Activated CD4-positive, alpha-beta memory T cell treated with anti-CD3 and anti-CD28 coated beads, Interleukin-2, amount 10 ng/mL, durations not matched to agents 7 days and 5 days (primary cell): Measurements from ENCODE around the gene CACUL1. TPM values are rescaled to one million over a fixed set of nuclear protein-coding genes. Genes with fewer than 3 reads are reported as not detected.
"Not testable (repeated sequence)": the region's sequence is repeated elsewhere in the genome, so short reads cannot be mapped to it uniquely, and the experiment has no call there.

Experiments used
- CTCF ChIA-PET: fragments of 350-600 bp; sonication (Branson Sonifier 250); formaldehyde crosslinking; loops from one replicate; lab custom pipeline; 2021; ENCODE audit warnings: antibody characterized with exemption, inconsistent platforms; lab: Charles Lee
- POLR2A ChIA-PET: fragments of 350-600 bp; sonication (Branson Sonifier 250); formaldehyde crosslinking; loops from one replicate; lab custom pipeline; 2021; ENCODE audit warnings: antibody characterized with exemption; lab: Charles Lee
- DNase-seq: peaks from one replicate; pipeline ENCODE4 v3.0.0-alpha.2; 2020
- H3K27ac Mint-ChIP-seq: one replicate; pipeline ENCODE4 v1.8.0; 2021; ENCODE audit warnings: mild to moderate bottlenecking, mixed read lengths
- H3K27me3 Mint-ChIP-seq: one replicate; pipeline ENCODE4 v1.8.0; 2021; ENCODE audit warnings: mixed read lengths
- H3K36me3 Mint-ChIP-seq: one replicate; pipeline ENCODE4 v1.8.0; 2021; ENCODE audit warnings: low read depth, mixed read lengths
- H3K4me1 Mint-ChIP-seq: one replicate; pipeline ENCODE4 v1.8.0; 2021; ENCODE audit warnings: mixed read lengths
- H3K4me3 Mint-ChIP-seq: one replicate; pipeline ENCODE4 v1.8.0; 2021; ENCODE audit warnings: mild to moderate bottlenecking, mixed read lengths
- H3K9me3 Mint-ChIP-seq: one replicate; pipeline ENCODE4 v1.8.0; 2021; ENCODE audit warnings: mixed read lengths
- total RNA-seq, 2 experiments: library from RNA; stranded (reverse); gene quantifications; one replicate each; pipeline ENCODE4 v1.2.3, GENCODE V29; 2021

CACUL1 gene
- total RNA-seq, 2 experiments from 2014 or later, result 25.8 to 27.9 TPM

- POLR2A ChIA-PET, result interaction anchor here (1.1 kb wide), 1 partner anchor 10 kb away, joined by 3 read pairs; no protein-coding TSS in a partner anchor
- Mint-ChIP-seq H3K36me3 (peaks cover 24% of the 10 kb centered on the region), H3K27me3 (no peaks in the 10 kb centered on the region), H3K9me3 (no peaks in the 10 kb centered on the region), H3K4me1 (no peaks in the 10 kb centered on the region), H3K27ac (no peak overlapping the region), H3K4me3 (no peak overlapping the region)
- no peak for DNase-seq
- CTCF ChIA-PET, result no interaction called here
Observed at GRCh38 chr10:118689070-118689858, 65.5 kb downstream of the CACUL1 start.

GRCh38 chr10:118687472-118687871, 67.3 kb downstream of the CACUL1 start:
- no peak for DNase-seq
- Mint-ChIP-seq H3K4me1 (no peaks in the 10 kb centered on the region), H3K27ac (no peak overlapping the region), H3K4me3 (no peak overlapping the region), H3K36me3 (peaks cover 24% of the 10 kb centered on the region), H3K27me3 (no peaks in the 10 kb centered on the region), H3K9me3 (no peaks in the 10 kb centered on the region)
- ChIA-PET POLR2A (no interaction called here), CTCF (no interaction called here)

- Mint-ChIP-seq H3K4me1 (peaks cover 5% of the 10 kb centered on the region), H3K27ac (no peak overlapping the region), H3K4me3 (no peak overlapping the region), H3K9me3 (no peaks in the 10 kb centered on the region), H3K27me3 (no peaks in the 10 kb centered on the region), H3K36me3 (peaks cover 26% of the 10 kb centered on the region)
- POLR2A ChIA-PET, result interaction anchor here (1.2 to 1.4 kb wide), 2 partner anchors 8 to 16 kb away, joined by 3 read pairs; no protein-coding TSS in a partner anchor
- CTCF ChIA-PET, result no interaction called here
- DNase-seq, result no peak
Observed at GRCh38 chr10:118682533-118682932, 72.2 kb downstream of the CACUL1 start.

- CTCF ChIA-PET, result interaction anchor here (0.7 kb wide), 1 partner anchor 8 kb away, joined by 3 read pairs; no protein-coding TSS in a partner anchor
Observed at GRCh38 chr10:118680197-118680596, 74.6 kb downstream of the CACUL1 start.

GRCh38 chr10:118674226-118674919, 80.4 kb downstream of the CACUL1 start:
- Mint-ChIP-seq H3K27me3 (no peaks in the 10 kb centered on the region), H3K4me3 (no peak overlapping the region), H3K27ac (no peak overlapping the region), H3K36me3 (no peaks in the 10 kb centered on the region), H3K4me1 (peaks cover 2% of the 10 kb centered on the region), H3K9me3 (no peaks in the 10 kb centered on the region)
- no peak for DNase-seq
- ChIA-PET POLR2A (interaction anchor here (1.1 kb wide), 1 partner anchor 8 kb away, joined by 3 read pairs; no protein-coding TSS in a partner anchor), CTCF (interaction anchor here (0.9 to 1.3 kb wide), 2 partner anchors 80 to 106 kb away, joined by 3 read pairs; no protein-coding TSS in a partner anchor)

More at GRCh38 chr10:118680197-118680596, 74.6 kb downstream of the CACUL1 start:
- Mint-ChIP-seq H3K27me3 (no peaks in the 10 kb centered on the region), H3K9me3 (no peaks in the 10 kb centered on the region), H3K4me1 (peaks cover 5% of the 10 kb centered on the region), H3K27ac (no peak overlapping the region), H3K36me3 (peaks cover 13% of the 10 kb centered on the region), H3K4me3 (no peak overlapping the region)
- POLR2A ChIA-PET, result no interaction called here
- no peak for DNase-seq

GRCh38 chr10:118672766-118673715, 81.7 kb downstream of the CACUL1 start:
- H3K27me3 Mint-ChIP-seq, result no peaks in the 10 kb centered on the region
- peaks cover 3% of the 10 kb centered on the region for H3K4me1 Mint-ChIP-seq
- CTCF ChIA-PET, result interaction anchor here (0.5 kb wide), 1 partner anchor 21 kb away, joined by 3 read pairs; no protein-coding TSS in a partner anchor
- POLR2A ChIA-PET, result interaction anchor here (0.8 kb wide), 1 partner anchor 47 kb away, joined by 3 read pairs; no protein-coding TSS in a partner anchor
- no peaks in the 10 kb centered on the region for H3K36me3 Mint-ChIP-seq
- no peak overlapping the region for H3K4me3 Mint-ChIP-seq
- H3K27ac Mint-ChIP-seq, result no peak overlapping the region
- DNase-seq, result no peak
- H3K9me3 Mint-ChIP-seq, result no peaks in the 10 kb centered on the region

GRCh38 chr10:118672153-118672552, 82.6 kb downstream of the CACUL1 start:
- DNase-seq, result no peak
- H3K4me1 Mint-ChIP-seq, result peaks cover 3% of the 10 kb centered on the region
- H3K36me3 Mint-ChIP-seq, result no peaks in the 10 kb centered on the region
- no peak overlapping the region for H3K4me3 Mint-ChIP-seq
- no peak overlapping the region for H3K27ac Mint-ChIP-seq
- no peaks in the 10 kb centered on the region for H3K27me3 Mint-ChIP-seq
- CTCF ChIA-PET, result no interaction called here
- H3K9me3 Mint-ChIP-seq, result no peaks in the 10 kb centered on the region
- POLR2A ChIA-PET, result interaction anchor here (0.8 kb wide), 1 partner anchor 48 kb away, joined by 3 read pairs; no protein-coding TSS in a partner anchor

- H3K9me3 Mint-ChIP-seq, H3K4me3 Mint-ChIP-seq, H3K36me3 Mint-ChIP-seq, H3K4me1 Mint-ChIP-seq, CTCF ChIA-PET, DNase-seq, H3K27me3 Mint-ChIP-seq, H3K27ac Mint-ChIP-seq: not testable (repeated sequence)
- POLR2A ChIA-PET, result interaction anchor here (0.7 kb wide), 1 partner anchor 28 kb away, joined by 3 read pairs; no protein-coding TSS in a partner anchor
Observed at GRCh38 chr10:118671221-118671620, 83.5 kb downstream of the CACUL1 start.

GRCh38 chr10:118670472-118671124, 84.2 kb downstream of the CACUL1 start:
- no peak for DNase-seq
- CTCF ChIA-PET, result no interaction called here
- Mint-ChIP-seq H3K27me3 (no peaks in the 10 kb centered on the region), H3K27ac (no peak overlapping the region), H3K36me3 (no peaks in the 10 kb centered on the region), H3K4me3 (no peak overlapping the region), H3K4me1 (peaks cover 3% of the 10 kb centered on the region), H3K9me3 (no peaks in the 10 kb centered on the region)
- POLR2A ChIA-PET, result no interaction called here

- POLR2A ChIA-PET, result no interaction called here
- H3K4me3 Mint-ChIP-seq, result no peak overlapping the region
Observed at GRCh38 chr10:118669835-118670234, 84.9 kb downstream of the CACUL1 start.

GRCh38 chr10:118669020-118669791, 85.6 kb downstream of the CACUL1 start:
- no peaks in the 10 kb centered on the region for H3K9me3 Mint-ChIP-seq
- peaks cover 3% of the 10 kb centered on the region for H3K4me1 Mint-ChIP-seq
- no peaks in the 10 kb centered on the region for H3K36me3 Mint-ChIP-seq
- ChIA-PET CTCF (no interaction called here), POLR2A (no interaction called here)
- no peak overlapping the region for H3K27ac Mint-ChIP-seq
- no peaks in the 10 kb centered on the region for H3K27me3 Mint-ChIP-seq
- H3K4me3 Mint-ChIP-seq, result no peak overlapping the region
- DNase-seq, result no peak

More at GRCh38 chr10:118669835-118670234, 84.9 kb downstream of the CACUL1 start:
- Mint-ChIP-seq H3K27ac (no peak overlapping the region), H3K27me3 (no peaks in the 10 kb centered on the region), H3K4me1 (peaks cover 3% of the 10 kb centered on the region), H3K36me3 (no peaks in the 10 kb centered on the region), H3K9me3 (no peaks in the 10 kb centered on the region)
- CTCF ChIA-PET, result no interaction called here
- no peak for DNase-seq
